GM21367 (cell line): ENCODE results near the gene ZNF654.
"Not testable (repeated sequence)": the region's sequence is repeated elsewhere in the genome, so short reads cannot be mapped to it uniquely, and the experiment has no call there.

Source experiments
- ATAC-seq: cut with Tn5 transposase; IDR thresholded peaks from one replicate; pipeline ENCODE4 v1.9.1; 2021; ENCODE audit not compliant: unreplicated experiment

The ZNF654 gene

DNA sequence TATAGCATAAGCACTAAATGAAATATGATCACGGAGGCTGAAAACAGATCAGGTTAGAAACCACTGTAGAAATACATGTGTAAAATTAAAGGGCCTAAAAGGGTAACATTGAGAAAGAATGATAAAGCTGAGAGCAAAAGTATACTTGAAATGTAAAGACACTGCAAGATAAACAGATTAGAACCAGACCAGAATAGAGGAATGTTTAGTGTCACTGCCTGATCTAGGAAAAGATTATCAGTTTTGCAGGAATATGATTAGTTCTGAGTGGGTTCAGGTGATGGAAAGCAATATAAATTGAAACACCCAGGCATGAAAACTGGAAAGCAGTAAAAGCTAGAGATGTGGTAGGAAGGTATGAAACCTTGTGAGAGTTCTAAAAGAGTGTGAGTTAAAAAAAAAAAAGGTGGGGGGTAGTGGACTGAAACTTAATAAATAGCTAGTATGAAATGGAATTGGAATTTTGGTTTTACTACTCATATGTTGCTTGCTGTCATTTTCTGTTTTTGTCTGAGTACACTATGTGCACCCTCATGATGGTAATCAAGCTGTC, 74.7 kb downstream of the ZNF654 start:
- ATAC-seq = no peak

DNA sequence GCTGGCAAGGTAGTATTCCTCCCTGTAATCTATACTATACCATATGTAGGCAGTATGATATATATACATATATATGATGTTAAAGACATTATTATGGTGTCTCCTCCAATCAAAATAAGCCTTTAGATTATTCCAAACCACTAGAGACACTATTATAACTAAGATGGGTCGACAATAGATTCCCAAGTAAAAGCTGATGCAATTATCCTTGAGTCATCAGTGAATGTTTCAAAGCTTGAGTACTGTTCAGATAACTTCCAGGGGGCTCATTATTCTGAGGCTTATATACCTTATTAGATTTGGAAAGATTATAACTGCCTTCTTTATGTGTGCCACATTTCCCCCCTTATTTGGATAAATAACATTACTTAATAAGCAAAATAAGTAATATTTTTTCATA, 78.8 kb downstream of the ZNF654 start:
- ATAC-seq = no peak

DNA sequence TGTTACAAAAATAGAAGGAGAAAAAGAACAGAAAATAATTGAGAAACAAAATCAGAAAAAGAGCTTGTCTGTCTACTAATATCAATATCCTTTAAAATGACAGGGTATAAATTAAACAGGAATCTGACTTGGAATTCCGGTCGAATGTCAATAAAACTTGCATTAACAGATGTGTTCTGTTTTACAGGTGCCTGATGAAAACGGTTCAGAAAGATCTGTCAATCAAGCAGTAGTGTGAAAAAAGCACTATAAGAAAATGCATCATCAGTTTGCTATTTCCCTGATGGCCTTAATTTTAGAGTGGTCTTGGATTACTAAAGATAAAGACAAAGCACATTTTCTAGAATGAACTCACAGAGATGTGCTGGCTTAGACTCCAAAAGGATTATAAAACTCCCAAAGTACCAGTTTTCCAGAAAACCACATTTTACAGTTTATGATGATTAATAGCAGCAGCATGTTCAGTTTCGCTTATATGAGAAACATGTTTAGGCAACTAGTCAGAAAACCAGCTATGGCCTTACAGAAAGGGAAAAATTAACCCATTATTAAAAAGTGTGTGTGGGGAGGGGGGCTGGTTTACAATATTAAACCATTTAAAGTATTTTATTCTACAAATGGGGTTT, 82.5 kb downstream of the ZNF654 start:
- ATAC-seq = no peak

DNA sequence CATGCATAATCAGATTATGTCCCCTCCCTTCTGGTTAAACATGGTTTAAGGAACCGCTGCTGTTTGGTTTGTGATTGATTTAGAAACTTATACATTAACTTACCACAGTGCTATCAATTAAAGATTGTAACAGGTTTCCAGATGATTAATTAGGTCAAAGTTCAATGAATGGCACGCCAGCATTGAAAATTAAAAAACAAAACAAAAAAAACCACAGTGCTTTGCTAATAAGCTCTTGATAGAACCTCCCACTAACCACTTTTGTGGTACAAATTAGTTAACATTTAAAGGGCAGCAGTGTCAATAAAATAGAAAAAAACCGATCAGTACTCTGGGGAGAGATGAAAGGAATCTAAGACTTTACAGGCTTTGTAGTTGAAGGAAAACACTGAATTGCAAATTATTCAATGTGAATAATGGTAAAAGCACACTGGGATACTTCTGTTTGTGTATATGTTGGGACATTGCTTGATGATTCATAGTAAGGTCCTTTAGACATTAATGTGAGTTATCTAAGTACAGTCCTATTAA, 83.1 kb downstream of the ZNF654 start:
- ATAC-seq = no peak

DNA sequence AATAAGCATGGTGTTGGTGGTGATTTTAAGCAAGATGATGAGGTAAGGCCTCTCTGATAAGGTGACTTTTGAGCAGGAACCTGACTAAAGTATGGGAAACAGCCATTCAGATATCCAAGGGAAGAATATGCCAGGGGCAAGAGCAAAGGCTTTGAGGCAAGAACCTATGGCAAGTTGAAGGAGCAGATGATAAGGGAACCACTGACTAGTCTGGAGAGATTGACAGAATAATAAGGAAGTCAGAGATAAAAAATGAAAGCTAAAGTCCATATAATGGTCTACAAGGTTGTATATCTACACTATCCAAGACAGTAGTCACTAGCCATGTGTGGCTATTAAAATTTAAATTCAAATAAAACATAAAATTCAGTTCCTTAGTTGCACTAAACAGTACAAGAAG, 88.2 kb downstream of the ZNF654 start:
- ATAC-seq = no peak

DNA sequence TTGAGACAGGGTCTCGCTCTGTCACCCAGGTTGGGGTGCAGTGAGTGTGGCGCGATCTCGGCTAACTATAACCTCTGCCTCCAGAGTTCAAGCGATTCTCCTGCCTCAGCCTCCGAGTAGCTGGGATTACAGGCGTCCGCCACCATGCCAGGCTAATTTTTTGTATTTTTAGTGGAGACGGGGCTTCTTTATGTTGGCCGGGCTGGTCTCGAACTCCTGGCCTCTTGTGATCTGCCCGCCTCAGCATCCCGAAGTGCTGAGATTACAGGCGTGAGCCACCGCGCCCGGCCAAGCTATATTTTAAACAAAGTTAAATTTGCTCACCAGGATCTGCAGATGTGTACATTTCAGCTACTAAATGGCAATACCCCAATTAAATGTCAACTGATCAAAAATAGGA, 89.6 kb downstream of the ZNF654 start:
- no peak for ATAC-seq

DNA sequence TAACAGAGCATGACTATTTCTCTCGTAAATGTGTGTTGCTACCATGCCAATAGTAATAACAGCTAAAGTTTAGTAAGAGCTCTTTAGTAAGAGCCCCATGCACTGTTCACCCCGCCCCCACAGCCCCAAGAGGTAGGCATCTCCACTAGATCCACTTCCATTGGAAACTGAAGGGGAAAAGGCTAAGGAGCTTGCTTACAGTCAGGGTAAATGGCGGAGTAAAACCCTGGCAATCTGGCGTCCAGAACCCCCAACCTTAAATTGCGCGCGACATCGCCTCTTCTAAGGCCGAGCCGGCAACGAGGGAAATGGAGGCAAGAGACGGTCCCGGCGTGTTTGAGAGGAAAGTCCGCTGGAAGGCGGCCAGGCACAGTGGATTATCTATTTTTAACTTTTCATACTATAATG, 90.0 kb downstream of the ZNF654 start:
- ATAC-seq = peak; percentile 13

DNA sequence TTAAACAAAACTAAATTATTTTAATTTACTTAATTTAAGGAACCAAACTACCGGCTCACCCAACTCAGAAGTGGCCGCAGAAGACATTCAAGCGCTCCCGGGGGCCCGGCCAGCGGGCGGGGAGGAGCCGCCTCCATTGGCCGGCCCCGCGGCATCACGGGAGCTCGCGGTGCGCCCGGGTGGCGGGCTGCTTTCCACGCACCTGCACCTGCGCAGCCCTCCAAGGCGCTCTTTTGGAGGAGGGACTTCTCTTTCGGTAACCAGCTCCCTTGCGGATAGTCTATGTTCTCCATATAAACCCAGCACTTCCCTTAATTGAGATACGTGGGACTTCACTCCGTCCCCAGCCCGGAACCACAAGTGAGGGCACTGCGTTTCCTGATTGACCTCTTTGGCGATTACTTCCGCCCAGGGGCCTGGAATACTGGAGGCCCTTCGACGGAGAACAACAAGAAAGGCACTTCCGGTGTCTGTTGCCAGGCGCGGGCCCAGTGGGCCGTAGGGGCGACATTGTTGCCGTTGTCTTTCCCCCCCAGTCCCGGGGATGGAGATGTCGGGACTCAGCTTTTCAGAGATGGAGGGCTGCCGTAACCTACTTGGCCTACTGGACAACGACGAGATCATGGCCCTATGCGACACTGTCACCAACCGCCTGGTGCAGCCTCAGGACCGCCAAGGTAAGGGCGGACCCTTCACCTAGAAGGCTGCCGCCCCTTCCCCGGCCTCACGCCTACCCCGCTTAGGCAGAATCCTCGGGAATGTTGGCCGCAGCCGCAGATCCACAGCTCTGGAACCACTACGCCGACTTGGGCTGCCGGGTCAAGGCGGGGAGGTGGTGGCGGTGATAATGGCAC, 90.7 kb downstream of the ZNF654 start, which contains the start of gene C3orf38:
Gene C3orf38, plus strand, starts transcription at position 451 of the 854 bp plus-strand sequence. Its CDS starts 94 bp downstream, at position 545.
- ATAC-seq = peak; percentile 76

DNA sequence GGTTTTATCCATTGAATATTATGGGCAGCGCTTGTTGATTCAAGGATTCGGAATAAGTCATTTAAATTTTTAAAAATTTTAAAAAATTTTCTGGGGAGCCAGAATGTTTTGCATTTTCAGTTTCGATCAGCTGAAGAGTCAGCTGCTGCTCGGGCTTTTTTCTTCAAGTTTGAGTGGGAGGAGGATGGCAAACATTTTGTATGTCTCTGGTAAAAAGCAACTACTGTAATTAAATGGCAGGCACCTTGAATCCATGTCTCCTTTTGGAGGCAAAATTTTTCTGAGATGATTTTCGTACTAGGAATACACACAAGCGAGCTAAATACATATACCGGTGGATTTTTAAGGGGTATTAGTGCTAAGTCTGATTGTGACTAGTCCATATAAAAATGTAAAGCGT, 91.3 kb downstream of the ZNF654 start:
- ATAC-seq = peak; percentile 16

DNA sequence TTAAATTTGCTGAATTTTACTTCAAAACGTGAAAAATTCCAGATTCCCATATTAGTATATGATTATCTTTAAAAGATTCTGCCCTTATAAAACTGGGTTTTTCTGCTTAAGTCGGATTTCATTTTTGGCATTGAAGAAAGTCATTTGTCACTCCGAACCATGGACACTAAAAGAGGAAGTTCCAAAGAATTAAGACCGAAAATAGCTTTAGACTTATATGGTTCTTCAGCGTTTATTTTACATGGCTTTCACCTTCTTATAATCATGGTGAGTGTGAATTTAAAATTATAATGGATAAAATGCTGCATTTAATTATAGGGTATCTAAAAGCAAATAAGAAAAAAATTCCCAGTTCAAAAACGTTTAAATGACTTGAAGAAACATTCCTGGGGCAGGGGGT, 91.8 kb downstream of the ZNF654 start:
- ATAC-seq = no peak

DNA sequence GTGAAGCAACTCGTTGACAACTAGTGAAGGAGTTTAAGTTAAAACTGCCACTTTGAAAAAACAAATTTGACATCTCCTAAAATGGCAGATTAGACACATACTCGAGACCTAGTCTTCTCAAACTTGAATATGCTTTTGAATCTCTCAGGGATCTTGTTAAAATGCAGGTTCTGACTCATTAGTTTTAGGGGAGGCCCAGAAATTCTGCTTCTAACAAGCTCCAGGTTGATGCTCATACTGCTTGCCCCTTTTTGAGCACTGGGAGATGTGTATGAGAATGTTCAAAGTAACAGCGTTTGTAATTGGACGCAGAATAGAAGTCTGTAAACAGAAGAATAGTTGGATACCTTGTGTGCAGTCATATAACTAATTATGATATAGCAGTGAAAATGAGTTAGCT, 92.3 kb downstream of the ZNF654 start:
- no peak for ATAC-seq

DNA sequence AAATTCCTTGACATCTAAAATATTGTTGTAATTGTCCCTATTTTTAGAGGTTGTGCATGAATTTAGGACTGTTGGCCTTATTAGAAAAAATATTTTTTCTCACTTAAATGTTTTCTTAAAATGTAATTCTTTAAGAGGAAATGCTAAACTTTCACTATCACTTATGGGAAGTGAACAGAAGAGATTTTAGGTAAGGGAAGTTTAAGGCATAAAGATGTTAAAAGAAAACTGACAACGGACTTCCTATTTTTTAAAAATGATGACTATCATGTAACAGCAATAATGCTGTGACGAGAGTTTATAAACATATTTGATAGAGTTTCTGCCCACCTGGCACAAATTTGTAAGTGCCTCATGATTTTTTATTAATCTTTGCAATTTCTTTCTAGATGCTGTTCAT, 93.8 kb downstream of the ZNF654 start:
- no peak for ATAC-seq

DNA sequence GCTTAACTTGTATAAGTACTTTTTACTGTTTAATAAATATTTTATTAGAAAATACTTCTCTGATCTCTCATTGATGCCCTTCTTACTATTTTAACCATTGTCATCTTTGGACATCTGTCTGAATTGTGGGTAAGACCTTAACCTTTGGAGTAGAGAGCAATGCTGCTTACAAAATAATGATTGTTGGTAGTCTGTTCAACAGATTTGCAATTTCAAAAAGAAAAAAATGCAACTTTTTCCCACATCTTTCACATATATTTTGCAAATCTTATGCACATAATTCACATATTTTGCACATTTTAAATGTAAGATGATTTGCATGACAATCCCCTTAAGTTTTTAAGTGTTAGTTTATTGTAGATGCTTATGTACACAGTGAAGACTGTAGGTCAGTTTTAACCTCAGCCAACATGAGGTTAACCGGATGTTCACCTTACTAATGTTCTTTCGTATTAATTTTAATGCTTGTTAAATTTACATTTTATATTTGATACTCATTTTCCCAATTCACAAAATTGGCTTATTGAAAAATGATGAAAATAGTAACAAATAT, 107.4 kb downstream of the ZNF654 start:
- no peak for ATAC-seq

DNA sequence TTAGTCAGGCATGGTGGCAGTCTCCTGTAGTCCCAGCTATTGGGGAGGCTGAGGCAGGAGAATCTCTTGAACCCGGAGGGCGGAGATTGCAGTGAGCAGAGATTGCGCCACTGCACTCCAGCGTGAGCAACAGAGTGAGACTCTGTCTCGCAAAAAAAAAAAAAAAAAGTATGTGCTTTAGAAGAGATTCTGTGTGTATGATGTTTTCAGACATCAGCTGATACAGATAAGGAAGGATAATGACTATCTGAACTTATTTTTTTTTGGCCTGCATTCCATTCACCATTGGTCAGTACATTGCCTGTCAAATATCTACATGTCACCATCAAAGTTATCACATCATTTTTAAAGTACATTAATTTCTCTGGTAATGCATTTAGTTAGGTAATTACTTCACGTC, 108.1 kb downstream of the ZNF654 start:
- no peak for ATAC-seq

DNA sequence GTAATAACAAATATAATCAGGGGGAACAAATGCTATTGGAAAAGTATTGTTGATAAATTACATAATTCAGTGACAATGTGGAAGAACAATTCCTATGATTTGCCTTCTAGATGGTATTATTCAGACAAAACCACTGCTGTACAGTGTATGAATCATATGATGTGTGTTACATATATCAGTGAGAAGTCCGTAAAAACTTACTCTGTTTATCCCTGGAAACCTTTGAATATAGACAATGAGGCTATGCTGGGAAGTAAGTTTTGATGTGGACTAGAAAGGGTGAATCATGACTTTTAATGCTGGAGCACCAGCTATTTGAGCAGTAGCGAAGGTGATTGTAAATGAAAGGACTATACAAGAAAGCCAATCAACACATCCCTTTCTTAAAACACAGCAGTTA, 108.6 kb downstream of the ZNF654 start:
- ATAC-seq = no peak

DNA sequence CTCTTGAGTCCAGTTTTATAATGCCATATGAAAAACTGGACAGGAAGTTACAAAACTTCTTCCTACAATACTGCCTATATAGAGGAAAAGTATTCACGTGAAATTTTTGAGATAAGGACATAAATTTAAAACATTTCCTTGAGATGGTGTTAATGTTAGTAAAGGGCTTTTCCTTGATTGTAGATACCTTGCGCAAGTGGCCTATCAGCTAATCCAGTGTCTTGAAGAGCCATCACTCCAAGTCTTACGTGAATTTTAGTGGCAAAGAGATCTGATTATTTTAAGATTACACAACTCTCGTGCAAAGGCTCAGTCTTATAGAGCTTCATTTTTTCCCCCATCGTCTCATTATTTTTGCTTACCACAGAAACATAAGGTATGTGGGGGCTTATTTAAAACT, 109.1 kb downstream of the ZNF654 start:
- ATAC-seq = no peak

DNA sequence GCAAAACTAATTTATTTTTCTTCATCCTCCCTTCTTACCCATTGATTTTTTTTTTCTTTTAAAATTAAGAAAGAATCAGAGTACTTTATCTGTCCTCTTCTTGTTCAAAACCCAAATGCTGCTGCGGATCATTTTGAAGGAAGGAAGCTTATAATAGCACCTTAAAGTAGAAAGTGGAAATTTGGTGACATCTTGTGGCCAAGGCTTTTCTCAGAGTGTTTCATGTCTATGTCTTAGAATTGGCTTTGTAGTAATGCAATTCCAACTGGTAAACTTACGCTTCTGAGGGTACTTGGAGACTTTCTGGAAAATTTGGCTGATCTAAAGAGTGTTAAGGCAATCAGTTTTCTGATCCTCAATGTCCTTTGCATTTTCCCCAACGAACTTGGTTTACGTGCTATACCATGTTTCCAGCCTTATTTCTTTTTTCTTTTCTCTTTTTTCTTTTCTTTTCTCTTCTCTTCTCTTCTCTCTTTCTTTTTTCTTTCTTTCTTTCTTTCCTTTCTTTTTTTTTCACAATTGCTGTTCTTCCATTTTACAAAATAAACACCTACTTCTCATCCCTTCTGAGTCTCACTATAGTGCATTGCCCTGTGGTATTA, 121.4 kb downstream of the ZNF654 start:
- peak; percentile 89 for ATAC-seq

DNA sequence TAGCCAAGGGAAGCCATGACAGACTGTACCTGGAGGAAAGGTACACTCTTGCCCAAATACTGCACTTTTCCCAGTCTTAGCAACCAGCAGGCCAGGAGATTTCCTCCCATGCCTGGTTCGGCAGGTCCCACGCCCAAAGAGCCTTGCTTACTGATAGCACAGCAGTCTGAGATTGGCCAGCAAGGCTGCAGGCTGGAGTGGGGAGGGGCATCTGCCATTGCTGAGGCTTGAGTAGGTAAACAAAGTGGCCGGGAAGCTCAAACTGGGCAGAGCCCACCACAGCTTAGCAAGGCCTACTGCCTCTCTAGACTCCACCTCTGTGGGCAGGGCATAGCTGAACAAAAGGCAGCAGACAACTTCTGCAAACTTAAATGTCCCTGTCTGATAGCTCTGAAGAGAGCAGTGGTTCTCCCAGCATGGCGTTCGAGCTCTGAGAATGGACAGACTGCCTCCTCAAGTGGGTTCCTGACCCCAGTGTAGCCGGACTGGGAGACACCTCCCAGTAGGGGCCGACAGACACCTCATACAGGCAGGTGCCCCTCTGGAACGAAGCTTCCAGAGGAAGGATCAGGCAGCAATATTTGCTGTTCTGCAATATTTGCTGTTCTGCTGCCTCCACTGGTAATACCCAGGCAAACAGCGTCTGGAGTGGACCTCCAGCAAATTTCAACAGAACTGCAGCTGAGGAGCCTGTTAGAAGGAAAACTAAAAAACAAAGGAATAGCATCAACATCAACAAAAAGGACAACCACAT, 123.3 kb downstream of the ZNF654 start:
- ATAC-seq = not testable (repeated sequence)

DNA sequence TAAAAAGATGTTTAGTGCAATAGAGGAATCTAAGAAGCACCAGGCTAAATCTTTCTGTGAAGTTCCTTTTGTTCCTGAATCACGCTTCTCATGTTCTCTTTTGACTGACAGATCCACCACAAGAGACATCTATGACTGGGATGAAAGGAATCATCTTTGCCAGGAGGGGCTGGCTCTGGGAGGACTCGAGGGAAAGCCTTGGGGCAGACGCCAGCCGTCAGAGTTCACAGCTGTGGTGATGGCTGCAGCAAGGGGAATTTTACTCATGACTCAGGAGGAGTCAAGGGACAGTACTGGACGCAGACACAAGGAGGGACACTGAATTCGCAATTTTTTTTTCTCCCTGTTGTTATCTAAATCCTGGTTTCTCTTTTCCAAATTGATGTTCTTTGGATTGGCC, 129.4 kb downstream of the ZNF654 start:
- ATAC-seq = no peak

DNA sequence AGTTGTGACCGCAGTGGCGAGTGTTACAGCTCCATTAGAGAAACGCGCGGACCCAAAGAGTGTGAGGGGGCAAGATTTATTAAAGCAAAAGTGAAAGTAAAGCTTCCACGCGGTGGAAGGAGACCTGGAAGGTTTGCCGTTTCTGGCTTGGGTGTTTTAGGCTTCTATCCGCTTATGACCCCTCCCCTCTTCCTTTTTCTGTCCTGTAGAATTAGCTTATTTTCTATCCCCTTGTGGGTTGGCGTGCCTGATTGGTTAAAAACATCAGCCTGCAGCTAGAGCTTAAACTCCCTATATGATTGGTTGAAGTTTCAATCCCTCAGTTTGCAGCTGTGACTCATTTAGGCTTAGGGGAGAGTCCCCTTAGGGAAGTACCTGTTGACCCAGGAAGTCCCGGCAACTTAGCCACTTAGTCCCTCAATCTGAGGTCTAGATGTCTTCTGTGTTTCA, 130.3 kb downstream of the ZNF654 start:
- peak; percentile 92 for ATAC-seq
